HCT116 (cell line): Measurements from ENCODE around the gene SLC66A2. TPM values are rescaled to one million over a fixed set of nuclear protein-coding genes. Genes with fewer than 3 reads are reported as not detected.

Source experiments
- ATAC-seq: fragments of 200-7000 bp; cut with Tn5 transposase; 2 replicates; pipeline ENCODE4 v1.9.1; 2020; ENCODE audit warnings: mild to moderate bottlenecking, moderate library complexity
- BruUV-seq: library from RNA; stranded (reverse); fragments of 400-500 nt; replicated peaks from 2 replicates; lab custom pipeline; 2021; lab: Mats Ljungman, UMichigan
- CTCF ChIA-PET: fragments of 300-600 bp; sonication (Branson Sonifier 250); formaldehyde crosslinking; loops from one replicate; lab custom pipeline; 2021; ENCODE audit warnings: antibody characterized with exemption; lab: Charles Lee
- POLR2A ChIA-PET: fragments of 300-600, 350-600 bp; sonication (Branson Sonifier 250); formaldehyde crosslinking; loops from one replicate; lab custom pipeline; 2021; ENCODE audit warnings: antibody characterized with exemption; lab: Charles Lee
- RAD21 ChIA-PET, 2 experiments: fragments of 300-600 bp; sonication (Branson Sonifier 250); formaldehyde crosslinking; loops; one replicate each; lab custom pipeline; 2023; ENCODE audit warnings: low total read pairs in 2 of 2; ENCODE audit not compliant: uncharacterized antibody in 2 of 2, unreplicated experiment in 2 of 2, low non-redundant PET in 1 of 2; lab: Charles Lee
- DNase-seq: peaks from one replicate; pipeline ENCODE4 v3.0.0-alpha.2; 2010; ENCODE audit warnings: low read depth, low spot score
- H2AFZ ChIP-seq: fragments of 200-600 bp; shearing (Covaris generic), sonication (generic); 2 replicates; pipeline ENCODE4 v1.6.1; 2017; ENCODE audit warnings: low read depth, mixed run types, mixed read lengths, antibody characterized with exemption, low read length; ENCODE audit not compliant: poor library complexity, severe bottlenecking
- H3K27ac ChIP-seq: 2 replicates; pipeline ENCODE4 v1.5.1; 2012; ENCODE audit warnings: low read depth, low read length
- H3K27me3 ChIP-seq: fragments of 200-600 bp; sonication (generic); 2 replicates; pipeline ENCODE4 v1.6.1; 2016; ENCODE audit warnings: mixed run types, low read length, mixed read lengths; ENCODE audit not compliant: insufficient read depth
- H3K36me3 ChIP-seq, 2 experiments: fragments of 200-500 bp in 1 of 2; fragments of 200-600 bp in 1 of 2; sonication (Bioruptor generic) in 1 of 2; sonication (generic) in 1 of 2; 2 replicates each; pipeline versions ENCODE4 v1.5.1 to v1.6.1; 2014 to 2016; ENCODE audit warnings: low read length in 2 of 2, inconsistent platforms in 1 of 2, mixed read lengths in 1 of 2, mixed run types in 1 of 2; ENCODE audit not compliant: insufficient read depth in 2 of 2, control insufficient read depth in 1 of 2
- H3K4me1 ChIP-seq, 2 experiments: fragments of 200-600 bp in 1 of 2; sonication (generic) in 1 of 2; 2 replicates each; pipeline versions ENCODE4 v1.5.1 to v1.6.1; 2012 to 2017; ENCODE audit warnings: low read length in 2 of 2, inconsistent platforms in 1 of 2, mild to moderate bottlenecking in 1 of 2, mixed read lengths in 1 of 2, mixed run types in 1 of 2, moderate library complexity in 1 of 2; ENCODE audit not compliant: insufficient read depth in 2 of 2, control insufficient read depth in 1 of 2
- H3K4me2 ChIP-seq: fragments of 200-600 bp; sonication (generic); 2 replicates; pipeline ENCODE4 v1.6.1; 2017; ENCODE audit warnings: mixed run types, low read length, mixed read lengths
- H3K4me3 ChIP-seq, 2 experiments: fragments of 200-600 bp in 1 of 2; sonication (generic) in 1 of 2; replicated peaks in 1 of 2; 2 replicates each; pipeline ENCODE4 v1.5.1; 2011 to 2016; ENCODE audit warnings: low read length in 2 of 2, control low read depth in 1 of 2, low read depth in 1 of 2, mild to moderate bottlenecking in 1 of 2, mixed read lengths in 1 of 2, mixed run types in 1 of 2
- H3K79me2 ChIP-seq: fragments of 200-600 bp; sonication (generic); 2 replicates; pipeline ENCODE4 v1.6.1; 2017; ENCODE audit warnings: mild to moderate bottlenecking, mixed run types, low read length, moderate library complexity, mixed read lengths; ENCODE audit not compliant: insufficient read depth
- H3K9ac ChIP-seq: fragments of 200-600 bp; sonication (generic); 2 replicates; pipeline ENCODE4 v1.6.1; 2016; ENCODE audit warnings: low read length, mixed read lengths
- H3K9me2 ChIP-seq: fragments of 200-600 bp; sonication (generic), shearing (Covaris generic); 2 replicates; pipeline ENCODE4 v1.6.1; 2017; ENCODE audit warnings: mixed run types, mild to moderate bottlenecking, moderate library complexity; ENCODE audit not compliant: insufficient read depth
- H3K9me3 ChIP-seq, 2 experiments: fragments of 200-500 bp in 1 of 2; fragments of 200-600 bp in 1 of 2; sonication (Bioruptor generic) in 1 of 2; sonication (generic) in 1 of 2; 2 replicates each; pipeline ENCODE4 v1.6.1; 2014 to 2017; ENCODE audit warnings: low read length in 2 of 2, mixed read lengths in 2 of 2, inconsistent platforms in 1 of 2, low read depth in 1 of 2, mild to moderate bottlenecking in 1 of 2, mixed run types in 1 of 2, moderate library complexity in 1 of 2; ENCODE audit not compliant: control insufficient read depth in 1 of 2, insufficient read depth in 1 of 2
- H4K20me1 ChIP-seq: fragments of 200-600 bp; sonication (generic), shearing (Covaris generic); 2 replicates; pipeline ENCODE4 v1.6.1; 2017; ENCODE audit warnings: mixed run types, mild to moderate bottlenecking, moderate library complexity; ENCODE audit not compliant: insufficient read depth
- CBX3 ChIP-seq: IDR thresholded peaks from 2 replicates; pipeline ENCODE4 v1.6.1; 2012; ENCODE audit warnings: low read depth
- CEBPB ChIP-seq: IDR thresholded peaks from 2 replicates; pipeline ENCODE4 v1.6.1; 2012; ENCODE audit warnings: low read depth
- EGR1 ChIP-seq: IDR thresholded peaks from 2 replicates; pipeline ENCODE4 v1.6.1; 2012; ENCODE audit warnings: low read depth
- EZH2 ChIP-seq: fragments of 200-600 bp; sonication (generic); IDR thresholded peaks from 2 replicates; pipeline ENCODE4 v1.6.1; 2017; ENCODE audit warnings: antibody characterized with exemption, mixed run types
- EZH2phosphoT487 ChIP-seq: fragments of 200-600 bp; IDR thresholded peaks from 2 replicates; pipeline ENCODE4 v1.6.1; 2018; ENCODE audit warnings: antibody characterized with exemption, borderline replicate concordance
- JUND ChIP-seq: IDR thresholded peaks from 2 replicates; pipeline ENCODE4 v1.6.1; 2012
- POLR2A ChIP-seq: IDR thresholded peaks from 2 replicates; pipeline ENCODE4 v1.7.0; 2011; ENCODE audit warnings: borderline replicate concordance; ENCODE audit not compliant: insufficient read depth, insufficient read length; ENCODE audit errors: extremely low read depth
- POLR2AphosphoS5 ChIP-seq: IDR thresholded peaks from 2 replicates; pipeline ENCODE4 v1.6.1; 2011; ENCODE audit warnings: mild to moderate bottlenecking, low read depth, low read length, moderate library complexity
- SIN3A ChIP-seq: IDR thresholded peaks from 2 replicates; pipeline ENCODE4 v1.6.1; 2012; ENCODE audit warnings: low read depth
- SP1 ChIP-seq: IDR thresholded peaks from 2 replicates; pipeline ENCODE4 v1.6.1; 2012; ENCODE audit warnings: low read depth
- TCF7L2 ChIP-seq: IDR thresholded peaks from 2 replicates; pipeline ENCODE4 v1.7.0; 2011; ENCODE audit warnings: borderline replicate concordance, inconsistent platforms; ENCODE audit not compliant: insufficient read depth, insufficient read length; ENCODE audit errors: extremely low read depth
- ZFX ChIP-seq: fragments of 450-650 bp; IDR thresholded peaks from 2 replicates; pipeline ENCODE4 v1.6.1; 2017
- ZNF274 ChIP-seq: fragments of 200-500 bp; sonication (Bioruptor generic); IDR thresholded peaks from 2 replicates; pipeline ENCODE4 v1.6.1; 2014; ENCODE audit warnings: mild to moderate bottlenecking, low read depth, low read length, inconsistent platforms
- intact Hi-C: fragments of 100-400 bp; cut with micrococcal nuclease; formaldehyde crosslinking; loops from 2 replicates; pipeline ENCODE4 v1.10.0; 2022
- total RNA-seq: library from RNA; stranded (reverse); gene quantifications from one replicate; pipeline ENCODE4 v1.2.1, GENCODE V29; 2021; ENCODE audit not compliant: unreplicated experiment
- TF ChIP-seq, protein P1 (sequence below), 3 experiments: fragments of 200-600 bp in 1 of 3; sonication (generic) in 1 of 3; IDR thresholded peaks in 2 of 3; conservative IDR thresholded peaks in 1 of 3; 2 replicates each; pipeline ENCODE4 v1.5.1; 2012 to 2017; ENCODE audit warnings: low read depth in 2 of 3, low read length in 2 of 3, antibody characterized with exemption in 1 of 3, borderline replicate concordance in 1 of 3, control low read depth in 1 of 3, mild to moderate bottlenecking in 1 of 3, mixed read lengths in 1 of 3, mixed run types in 1 of 3, moderate library complexity in 1 of 3; ENCODE audit not compliant: insufficient read depth in 1 of 3
- TF ChIP-seq, protein P2 (sequence below): IDR thresholded peaks from 2 replicates; pipeline ENCODE4 v1.6.1; 2012
- TF ChIP-seq, protein P3 (sequence below): IDR thresholded peaks from 2 replicates; pipeline ENCODE4 v1.6.1; 2012

SLC66A2 gene
- total RNA-seq, 1 experiment from 2014 or later: 44.9 TPM

DNA sequence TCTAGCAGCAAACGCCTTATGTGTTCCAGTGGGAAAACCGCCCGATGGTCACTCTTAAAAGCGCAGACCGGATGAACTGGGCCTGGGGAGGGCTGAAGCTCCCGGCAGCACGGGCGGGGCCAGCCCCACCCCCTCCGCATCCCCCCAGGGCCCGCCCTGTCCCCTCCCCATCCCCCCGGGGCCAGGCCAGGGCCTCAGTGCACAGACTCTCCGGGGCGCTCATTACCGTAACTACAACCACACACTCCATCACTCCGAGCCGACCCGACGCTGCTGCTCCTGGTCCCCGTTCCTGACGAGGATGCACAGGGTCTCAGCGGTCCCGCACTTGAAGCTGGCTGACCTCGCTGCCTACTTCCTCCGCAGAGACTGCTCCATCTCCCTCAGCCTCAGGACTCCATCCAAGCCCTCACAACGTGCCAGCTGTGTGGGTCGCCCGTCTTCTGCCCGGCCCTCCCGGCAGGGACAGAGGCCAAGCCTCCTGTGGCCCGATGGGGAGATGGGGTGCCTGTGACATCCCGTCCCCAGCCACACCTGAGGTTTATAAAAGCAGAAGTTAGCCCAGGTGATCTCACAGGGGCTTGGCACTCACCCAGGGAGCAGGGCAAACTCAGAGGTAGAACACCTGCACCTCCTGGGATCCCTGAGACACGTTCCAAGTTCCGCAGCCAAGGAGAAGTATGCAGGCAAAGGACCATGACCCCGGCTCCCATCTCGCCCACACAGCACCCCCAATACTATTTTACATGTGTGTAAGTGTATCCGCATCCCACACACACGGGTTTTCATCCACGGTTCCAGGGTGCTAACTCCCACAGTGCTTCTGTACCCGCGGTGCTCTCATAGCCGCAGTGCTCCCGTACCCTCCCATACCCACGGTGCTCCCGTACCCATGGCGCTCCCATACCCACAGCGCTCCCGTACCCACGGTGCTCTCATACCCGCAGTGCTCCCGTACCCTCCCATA lies 36.0 kb downstream of the SLC66A2 start:
- Histone ChIP-seq H3K4me2 (no peak overlapping the region), H3K36me3 (peaks cover 0 to 13% of the 10 kb centered on the region in 2 experiments; a peak in 1 of 4 replicates), H4K20me1 (no peaks in the 10 kb centered on the region), H3K79me2 (peaks cover 36% of the 10 kb centered on the region; the same call in 1 of the 2 replicates), H2AFZ (no peak overlapping the region), H3K27me3 (no peaks in the 10 kb centered on the region), H3K9ac (no peak overlapping the region), H3K9me2 (no peaks in the 10 kb centered on the region), H3K4me3 (no peak overlapping the region), H3K9me3 (no peaks in the 10 kb centered on the region), H3K27ac (no peak overlapping the region), H3K4me1 (no peaks in the 10 kb centered on the region)
- no TSS peak for BruUV-seq
- intact Hi-C loops: no loop called here
- peak; percentile 43; the same call in 1 of the 2 replicates for ATAC-seq
- no peak for DNase-seq
- RAD21 ChIA-PET: no interaction called here
- CTCF ChIA-PET: no interaction called here
- TF ChIP-seq CEBPB (no peak), ZNF274 (no peak), JUND (no peak), SIN3A (no peak), POLR2AphosphoS5 (no peak), SP1 (no peak), CBX3 (no peak), EZH2 (no peak), ZFX (no peak), POLR2A (no peak), EGR1 (no peak), TCF7L2 (no peak), EZH2phosphoT487 (no peak)
- TF ChIP-seq, protein P1, sequence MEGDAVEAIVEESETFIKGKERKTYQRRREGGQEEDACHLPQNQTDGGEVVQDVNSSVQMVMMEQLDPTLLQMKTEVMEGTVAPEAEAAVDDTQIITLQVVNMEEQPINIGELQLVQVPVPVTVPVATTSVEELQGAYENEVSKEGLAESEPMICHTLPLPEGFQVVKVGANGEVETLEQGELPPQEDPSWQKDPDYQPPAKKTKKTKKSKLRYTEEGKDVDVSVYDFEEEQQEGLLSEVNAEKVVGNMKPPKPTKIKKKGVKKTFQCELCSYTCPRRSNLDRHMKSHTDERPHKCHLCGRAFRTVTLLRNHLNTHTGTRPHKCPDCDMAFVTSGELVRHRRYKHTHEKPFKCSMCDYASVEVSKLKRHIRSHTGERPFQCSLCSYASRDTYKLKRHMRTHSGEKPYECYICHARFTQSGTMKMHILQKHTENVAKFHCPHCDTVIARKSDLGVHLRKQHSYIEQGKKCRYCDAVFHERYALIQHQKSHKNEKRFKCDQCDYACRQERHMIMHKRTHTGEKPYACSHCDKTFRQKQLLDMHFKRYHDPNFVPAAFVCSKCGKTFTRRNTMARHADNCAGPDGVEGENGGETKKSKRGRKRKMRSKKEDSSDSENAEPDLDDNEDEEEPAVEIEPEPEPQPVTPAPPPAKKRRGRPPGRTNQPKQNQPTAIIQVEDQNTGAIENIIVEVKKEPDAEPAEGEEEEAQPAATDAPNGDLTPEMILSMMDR (IDR thresholded peaks at IDR 0.05 in 2 of 3, conservative IDR thresholded peaks at IDR 0.05 in 1 of 3; ENCODE audit: borderline replicate concordance in 1 of 3, insufficient read depth in 1 of 3, low read depth in 2 of 3, low read length in 2 of 3): no peak
- TF ChIP-seq, protein P2, sequence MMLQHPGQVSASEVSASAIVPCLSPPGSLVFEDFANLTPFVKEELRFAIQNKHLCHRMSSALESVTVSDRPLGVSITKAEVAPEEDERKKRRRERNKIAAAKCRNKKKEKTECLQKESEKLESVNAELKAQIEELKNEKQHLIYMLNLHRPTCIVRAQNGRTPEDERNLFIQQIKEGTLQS: no peak
- TF ChIP-seq, protein P3, sequence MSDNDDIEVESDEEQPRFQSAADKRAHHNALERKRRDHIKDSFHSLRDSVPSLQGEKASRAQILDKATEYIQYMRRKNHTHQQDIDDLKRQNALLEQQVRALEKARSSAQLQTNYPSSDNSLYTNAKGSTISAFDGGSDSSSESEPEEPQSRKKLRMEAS: no peak
- POLR2A ChIA-PET: no interaction called here
